ENCODE data around the gene MALAT1. TPM values are rescaled to one million over a fixed set of nuclear protein-coding genes. Genes with fewer than 3 reads are reported as not detected.

Gene MALAT1
- total and polyA plus RNA-seq, 2 of the 13 experiments (the other 11 are each of a cell fraction or from before 2014, with no cell fraction given), result 143 to 1,237 TPM

DNA sequence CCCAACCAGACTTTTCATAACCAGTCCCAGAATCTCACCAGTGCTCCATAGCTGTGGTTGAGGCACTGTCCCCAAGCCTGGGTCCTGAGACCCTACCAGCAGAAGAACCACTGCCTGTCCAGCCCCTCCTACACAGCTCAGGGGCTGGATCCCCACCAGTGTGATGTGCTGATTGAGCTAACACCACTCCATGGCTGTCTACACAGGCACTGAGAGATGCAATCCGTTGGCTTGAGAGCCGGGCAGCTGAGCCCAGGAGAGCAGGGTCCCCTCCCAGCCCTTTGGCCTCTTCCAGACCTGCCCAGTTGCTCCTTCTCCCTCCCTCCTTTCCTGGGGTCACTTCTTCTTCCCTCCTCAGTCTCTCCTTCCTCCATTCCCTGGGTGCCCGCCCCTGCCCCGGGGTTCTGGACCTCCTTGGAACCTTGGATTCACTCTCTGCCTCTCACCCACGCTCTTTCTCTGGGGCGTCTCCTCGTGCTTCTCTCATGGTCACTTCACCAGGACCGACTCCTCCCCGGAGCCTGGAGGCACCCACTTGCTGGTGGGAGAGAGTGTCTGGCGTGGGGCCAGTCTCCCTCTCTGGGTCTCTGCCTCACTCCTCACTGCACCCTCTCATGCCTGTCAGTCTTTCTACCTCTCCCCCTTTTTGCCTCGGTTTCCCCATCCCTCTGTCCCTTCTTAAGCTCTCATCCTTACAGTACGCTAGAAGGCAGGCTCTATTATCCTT lies 25.3 kb downstream of the MALAT1 start (continued):
- peak; percentile 90 for TF ChIP-seq ZSCAN21 (CRISPR knock-in tag; IDR thresholded peaks at IDR 0.05; ENCODE audit: borderline replicate concordance)
- TF ChIP-seq ZFY (CRISPR knock-in tag; IDR thresholded peaks at IDR 0.05), result no peak
- no peak for TF ChIP-seq ZNF143 (CRISPR knock-in tag; IDR thresholded peaks at IDR 0.05)
- no peak for TF ChIP-seq DNMT1 (CRISPR knock-in tag; IDR thresholded peaks at IDR 0.05)
- no peak for TF ChIP-seq KDM6A (CRISPR knock-in tag; IDR thresholded peaks at IDR 0.05; ENCODE audit: low read depth)
- TF ChIP-seq ZNF879 (CRISPR knock-in tag; IDR thresholded peaks at IDR 0.05), result no peak
- TF ChIP-seq CHD4 (IDR thresholded peaks at IDR 0.05; ENCODE audit: borderline replicate concordance, low read length), result no peak
- TF ChIP-seq JARID2 (CRISPR knock-in tag; IDR thresholded peaks at IDR 0.05; ENCODE audit: insufficient replicate concordance), result no peak
- no peak for TF ChIP-seq ZSCAN30 (CRISPR knock-in tag; IDR thresholded peaks at IDR 0.05)
- TF ChIP-seq ZNF549 (CRISPR knock-in tag; IDR thresholded peaks at IDR 0.05), result no peak
- no peak for TF ChIP-seq GATAD1 (CRISPR knock-in tag; IDR thresholded peaks at IDR 0.05)
- no peak for TF ChIP-seq ZBTB21 (CRISPR knock-in tag; IDR thresholded peaks at IDR 0.05)
- TF ChIP-seq GTF2F1 (IDR thresholded peaks at IDR 0.05; ENCODE audit: low read length), result no peak
- TF ChIP-seq, protein P1, sequence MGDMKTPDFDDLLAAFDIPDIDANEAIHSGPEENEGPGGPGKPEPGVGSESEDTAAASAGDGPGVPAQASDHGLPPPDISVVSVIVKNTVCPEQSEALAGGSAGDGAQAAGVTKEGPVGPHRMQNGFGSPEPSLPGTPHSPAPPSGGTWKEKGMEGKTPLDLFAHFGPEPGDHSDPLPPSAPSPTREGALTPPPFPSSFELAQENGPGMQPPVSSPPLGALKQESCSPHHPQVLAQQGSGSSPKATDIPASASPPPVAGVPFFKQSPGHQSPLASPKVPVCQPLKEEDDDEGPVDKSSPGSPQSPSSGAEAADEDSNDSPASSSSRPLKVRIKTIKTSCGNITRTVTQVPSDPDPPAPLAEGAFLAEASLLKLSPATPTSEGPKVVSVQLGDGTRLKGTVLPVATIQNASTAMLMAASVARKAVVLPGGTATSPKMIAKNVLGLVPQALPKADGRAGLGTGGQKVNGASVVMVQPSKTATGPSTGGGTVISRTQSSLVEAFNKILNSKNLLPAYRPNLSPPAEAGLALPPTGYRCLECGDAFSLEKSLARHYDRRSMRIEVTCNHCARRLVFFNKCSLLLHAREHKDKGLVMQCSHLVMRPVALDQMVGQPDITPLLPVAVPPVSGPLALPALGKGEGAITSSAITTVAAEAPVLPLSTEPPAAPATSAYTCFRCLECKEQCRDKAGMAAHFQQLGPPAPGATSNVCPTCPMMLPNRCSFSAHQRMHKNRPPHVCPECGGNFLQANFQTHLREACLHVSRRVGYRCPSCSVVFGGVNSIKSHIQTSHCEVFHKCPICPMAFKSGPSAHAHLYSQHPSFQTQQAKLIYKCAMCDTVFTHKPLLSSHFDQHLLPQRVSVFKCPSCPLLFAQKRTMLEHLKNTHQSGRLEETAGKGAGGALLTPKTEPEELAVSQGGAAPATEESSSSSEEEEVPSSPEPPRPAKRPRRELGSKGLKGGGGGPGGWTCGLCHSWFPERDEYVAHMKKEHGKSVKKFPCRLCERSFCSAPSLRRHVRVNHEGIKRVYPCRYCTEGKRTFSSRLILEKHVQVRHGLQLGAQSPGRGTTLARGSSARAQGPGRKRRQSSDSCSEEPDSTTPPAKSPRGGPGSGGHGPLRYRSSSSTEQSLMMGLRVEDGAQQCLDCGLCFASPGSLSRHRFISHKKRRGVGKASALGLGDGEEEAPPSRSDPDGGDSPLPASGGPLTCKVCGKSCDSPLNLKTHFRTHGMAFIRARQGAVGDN (CRISPR knock-in tag; IDR thresholded peaks at IDR 0.05), result peak; percentile 61
- peak; percentile 25; the same call in 1 of the 2 replicates for TF ChIP-seq SP5 (CRISPR knock-in tag; IDR thresholded peaks at IDR 0.05; ENCODE audit: borderline replicate concordance, low read depth)
- TF ChIP-seq ZNF121 (CRISPR knock-in tag; IDR thresholded peaks at IDR 0.05), result no peak
- TF ChIP-seq JDP2 (CRISPR knock-in tag; IDR thresholded peaks at IDR 0.05; ENCODE audit: borderline replicate concordance), result no peak
- no peak for TF ChIP-seq ZNF563 (CRISPR knock-in tag; IDR thresholded peaks at IDR 0.05)
- TF ChIP-seq SP4 (CRISPR knock-in tag; IDR thresholded peaks at IDR 0.05), result peak; percentile 39; the same call in 1 of the 2 replicates
- TF ChIP-seq, protein P2, sequence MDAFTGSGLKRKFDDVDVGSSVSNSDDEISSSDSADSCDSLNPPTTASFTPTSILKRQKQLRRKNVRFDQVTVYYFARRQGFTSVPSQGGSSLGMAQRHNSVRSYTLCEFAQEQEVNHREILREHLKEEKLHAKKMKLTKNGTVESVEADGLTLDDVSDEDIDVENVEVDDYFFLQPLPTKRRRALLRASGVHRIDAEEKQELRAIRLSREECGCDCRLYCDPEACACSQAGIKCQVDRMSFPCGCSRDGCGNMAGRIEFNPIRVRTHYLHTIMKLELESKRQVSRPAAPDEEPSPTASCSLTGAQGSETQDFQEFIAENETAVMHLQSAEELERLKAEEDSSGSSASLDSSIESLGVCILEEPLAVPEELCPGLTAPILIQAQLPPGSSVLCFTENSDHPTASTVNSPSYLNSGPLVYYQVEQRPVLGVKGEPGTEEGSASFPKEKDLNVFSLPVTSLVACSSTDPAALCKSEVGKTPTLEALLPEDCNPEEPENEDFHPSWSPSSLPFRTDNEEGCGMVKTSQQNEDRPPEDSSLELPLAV (CRISPR knock-in tag; conservative IDR thresholded peaks at IDR 0.05; ENCODE audit: low read depth), result no peak
- no peak for TF ChIP-seq STAT5B (CRISPR knock-in tag; IDR thresholded peaks at IDR 0.05)
- TF ChIP-seq, protein P3, sequence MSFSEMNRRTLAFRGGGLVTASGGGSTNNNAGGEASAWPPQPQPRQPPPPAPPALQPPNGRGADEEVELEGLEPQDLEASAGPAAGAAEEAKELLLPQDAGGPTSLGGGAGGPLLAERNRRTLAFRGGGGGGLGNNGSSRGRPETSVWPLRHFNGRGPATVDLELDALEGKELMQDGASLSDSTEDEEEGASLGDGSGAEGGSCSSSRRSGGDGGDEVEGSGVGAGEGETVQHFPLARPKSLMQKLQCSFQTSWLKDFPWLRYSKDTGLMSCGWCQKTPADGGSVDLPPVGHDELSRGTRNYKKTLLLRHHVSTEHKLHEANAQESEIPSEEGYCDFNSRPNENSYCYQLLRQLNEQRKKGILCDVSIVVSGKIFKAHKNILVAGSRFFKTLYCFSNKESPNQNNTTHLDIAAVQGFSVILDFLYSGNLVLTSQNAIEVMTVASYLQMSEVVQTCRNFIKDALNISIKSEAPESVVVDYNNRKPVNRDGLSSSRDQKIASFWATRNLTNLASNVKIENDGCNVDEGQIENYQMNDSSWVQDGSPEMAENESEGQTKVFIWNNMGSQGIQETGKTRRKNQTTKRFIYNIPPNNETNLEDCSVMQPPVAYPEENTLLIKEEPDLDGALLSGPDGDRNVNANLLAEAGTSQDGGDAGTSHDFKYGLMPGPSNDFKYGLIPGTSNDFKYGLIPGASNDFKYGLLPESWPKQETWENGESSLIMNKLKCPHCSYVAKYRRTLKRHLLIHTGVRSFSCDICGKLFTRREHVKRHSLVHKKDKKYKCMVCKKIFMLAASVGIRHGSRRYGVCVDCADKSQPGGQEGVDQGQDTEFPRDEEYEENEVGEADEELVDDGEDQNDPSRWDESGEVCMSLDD (CRISPR knock-in tag; IDR thresholded peaks at IDR 0.05; ENCODE audit: borderline replicate concordance), result 0 out of 2 replicates have a peak, but pooled peaks have one; percentile 20

Data from HepG2 (cell line).